Loucy (cell line): ENCODE measurements around the gene EIPR1.

Experiments
- EZH2phosphoT487 ChIP-seq: fragments of 200-600 bp; IDR thresholded peaks from 2 replicates; pipeline ENCODE4 v1.6.1; 2018; ENCODE audit warnings: antibody characterized with exemption, mild to moderate bottlenecking, moderate library complexity, borderline replicate concordance
- TF ChIP-seq, protein P1 (sequence below): fragments of 200-600 bp; sonication (generic); conservative IDR thresholded peaks from 2 replicates; pipeline ENCODE4 v1.5.1; 2014; ENCODE audit warnings: mild to moderate bottlenecking, antibody characterized with exemption, low read length

GRCh38 chr2:3387011-3387410 is 9.4 kb upstream of the EIPR1 start:
- TF ChIP-seq, protein P1, sequence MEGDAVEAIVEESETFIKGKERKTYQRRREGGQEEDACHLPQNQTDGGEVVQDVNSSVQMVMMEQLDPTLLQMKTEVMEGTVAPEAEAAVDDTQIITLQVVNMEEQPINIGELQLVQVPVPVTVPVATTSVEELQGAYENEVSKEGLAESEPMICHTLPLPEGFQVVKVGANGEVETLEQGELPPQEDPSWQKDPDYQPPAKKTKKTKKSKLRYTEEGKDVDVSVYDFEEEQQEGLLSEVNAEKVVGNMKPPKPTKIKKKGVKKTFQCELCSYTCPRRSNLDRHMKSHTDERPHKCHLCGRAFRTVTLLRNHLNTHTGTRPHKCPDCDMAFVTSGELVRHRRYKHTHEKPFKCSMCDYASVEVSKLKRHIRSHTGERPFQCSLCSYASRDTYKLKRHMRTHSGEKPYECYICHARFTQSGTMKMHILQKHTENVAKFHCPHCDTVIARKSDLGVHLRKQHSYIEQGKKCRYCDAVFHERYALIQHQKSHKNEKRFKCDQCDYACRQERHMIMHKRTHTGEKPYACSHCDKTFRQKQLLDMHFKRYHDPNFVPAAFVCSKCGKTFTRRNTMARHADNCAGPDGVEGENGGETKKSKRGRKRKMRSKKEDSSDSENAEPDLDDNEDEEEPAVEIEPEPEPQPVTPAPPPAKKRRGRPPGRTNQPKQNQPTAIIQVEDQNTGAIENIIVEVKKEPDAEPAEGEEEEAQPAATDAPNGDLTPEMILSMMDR = no peak
- TF ChIP-seq EZH2phosphoT487 = no peak
